Progenitor cell of endocrine pancreas (in vitro differentiated cells): ENCODE results near the gene CALN1. TPM values are rescaled to one million over a fixed set of nuclear protein-coding genes. Genes with fewer than 3 reads are reported as not detected.

Source experiments
- DNase-seq: peaks from one replicate; pipeline ENCODE4 v3.0.0; 2021; ENCODE audit warnings: low spot score; ENCODE audit not compliant: unreplicated experiment
- H3K27ac Mint-ChIP-seq: 2 replicates; pipeline ENCODE4 v1.8.0; 2021; ENCODE audit warnings: mild to moderate bottlenecking, moderate library complexity, mixed read lengths
- H3K27me3 Mint-ChIP-seq: 2 replicates; pipeline ENCODE4 v1.8.0; 2021; ENCODE audit warnings: mixed read lengths
- H3K36me3 Mint-ChIP-seq: 2 replicates; pipeline ENCODE4 v1.8.0; 2022; ENCODE audit warnings: mixed read lengths; ENCODE audit not compliant: insufficient read depth
- H3K4me1 Mint-ChIP-seq: 2 replicates; pipeline ENCODE4 v1.8.0; 2021; ENCODE audit warnings: low read depth, mixed read lengths
- H3K4me3 Mint-ChIP-seq: 2 replicates; pipeline ENCODE4 v1.8.0; 2021; ENCODE audit warnings: low read depth, mild to moderate bottlenecking, moderate library complexity, mixed read lengths
- H3K9me3 Mint-ChIP-seq: 2 replicates; pipeline ENCODE4 v1.8.0; 2021; ENCODE audit warnings: low read depth, mixed read lengths
- total RNA-seq: library from RNA; stranded (reverse); gene quantifications from 2 replicates; pipeline ENCODE4 v1.2.1, GENCODE V29; 2021
- TF ChIP-seq, protein P1 (sequence below): fragments of 200-600 bp; sonication (generic); IDR thresholded peaks from one replicate; pipeline ENCODE4 v1.5.0; 2021; ENCODE audit warnings: antibody characterized with exemption, mild to moderate bottlenecking; ENCODE audit not compliant: unreplicated experiment

CALN1 gene
- total RNA-seq, 1 donor from 2014 or later: 0.79 TPM

DNA sequence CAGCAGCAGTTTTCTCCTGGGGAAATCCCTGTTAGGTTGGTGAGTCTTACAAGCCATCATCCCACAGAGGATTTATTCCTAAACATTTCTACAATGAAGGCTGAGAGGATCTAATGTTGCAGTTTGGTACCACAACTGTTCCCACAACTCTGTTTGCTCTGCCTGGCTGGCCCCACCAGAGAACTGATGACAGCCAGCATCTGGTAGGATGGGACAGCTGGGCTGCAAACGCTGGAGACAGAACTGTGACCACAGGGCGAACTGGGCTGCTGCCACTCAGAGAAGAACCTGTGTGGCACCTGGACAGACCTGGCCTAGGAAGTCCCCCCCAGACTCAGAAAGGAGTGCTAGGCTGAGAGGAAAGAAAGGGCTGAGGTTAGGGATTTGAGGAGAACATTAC, 94.8 kb downstream of the CALN1 start:
- H3K4me1 Mint-ChIP-seq: no peaks in the 10 kb centered on the region
- TF ChIP-seq, protein P1, sequence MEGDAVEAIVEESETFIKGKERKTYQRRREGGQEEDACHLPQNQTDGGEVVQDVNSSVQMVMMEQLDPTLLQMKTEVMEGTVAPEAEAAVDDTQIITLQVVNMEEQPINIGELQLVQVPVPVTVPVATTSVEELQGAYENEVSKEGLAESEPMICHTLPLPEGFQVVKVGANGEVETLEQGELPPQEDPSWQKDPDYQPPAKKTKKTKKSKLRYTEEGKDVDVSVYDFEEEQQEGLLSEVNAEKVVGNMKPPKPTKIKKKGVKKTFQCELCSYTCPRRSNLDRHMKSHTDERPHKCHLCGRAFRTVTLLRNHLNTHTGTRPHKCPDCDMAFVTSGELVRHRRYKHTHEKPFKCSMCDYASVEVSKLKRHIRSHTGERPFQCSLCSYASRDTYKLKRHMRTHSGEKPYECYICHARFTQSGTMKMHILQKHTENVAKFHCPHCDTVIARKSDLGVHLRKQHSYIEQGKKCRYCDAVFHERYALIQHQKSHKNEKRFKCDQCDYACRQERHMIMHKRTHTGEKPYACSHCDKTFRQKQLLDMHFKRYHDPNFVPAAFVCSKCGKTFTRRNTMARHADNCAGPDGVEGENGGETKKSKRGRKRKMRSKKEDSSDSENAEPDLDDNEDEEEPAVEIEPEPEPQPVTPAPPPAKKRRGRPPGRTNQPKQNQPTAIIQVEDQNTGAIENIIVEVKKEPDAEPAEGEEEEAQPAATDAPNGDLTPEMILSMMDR: no peak
- no peak for DNase-seq
- H3K27me3 Mint-ChIP-seq: peaks cover 18% of the 10 kb centered on the region
- H3K27ac Mint-ChIP-seq: no peak overlapping the region
- H3K4me3 Mint-ChIP-seq: no peak overlapping the region
- H3K9me3 Mint-ChIP-seq: peaks cover 4% of the 10 kb centered on the region
- no peaks in the 10 kb centered on the region for H3K36me3 Mint-ChIP-seq

DNA sequence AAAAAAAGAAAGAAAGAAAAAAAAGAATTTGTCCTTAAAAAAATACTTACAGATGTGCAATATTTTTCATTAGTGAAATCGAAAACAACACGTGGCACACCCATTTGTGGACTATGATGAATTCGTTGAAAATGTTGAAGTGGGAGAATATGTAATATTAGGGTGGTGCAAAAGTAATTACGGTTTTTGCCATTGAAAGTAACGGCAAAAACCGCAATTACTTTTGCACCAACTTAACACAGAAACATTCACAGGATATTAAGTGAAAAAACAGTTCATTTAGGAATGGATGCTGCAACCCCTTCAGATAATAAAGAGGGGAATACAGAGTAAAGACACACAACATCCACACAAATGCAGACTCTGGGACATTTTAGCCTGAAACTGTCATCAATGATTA, 96.0 kb downstream of the CALN1 start:
- H3K4me1 Mint-ChIP-seq: no peaks in the 10 kb centered on the region
- DNase-seq: no peak
- H3K4me3 Mint-ChIP-seq: no peak overlapping the region
- H3K9me3 Mint-ChIP-seq: peaks cover 4% of the 10 kb centered on the region
- H3K27ac Mint-ChIP-seq: no peak overlapping the region
- no peaks in the 10 kb centered on the region for H3K36me3 Mint-ChIP-seq
- H3K27me3 Mint-ChIP-seq: peaks cover 17% of the 10 kb centered on the region
- TF ChIP-seq, protein P1: no peak

DNA sequence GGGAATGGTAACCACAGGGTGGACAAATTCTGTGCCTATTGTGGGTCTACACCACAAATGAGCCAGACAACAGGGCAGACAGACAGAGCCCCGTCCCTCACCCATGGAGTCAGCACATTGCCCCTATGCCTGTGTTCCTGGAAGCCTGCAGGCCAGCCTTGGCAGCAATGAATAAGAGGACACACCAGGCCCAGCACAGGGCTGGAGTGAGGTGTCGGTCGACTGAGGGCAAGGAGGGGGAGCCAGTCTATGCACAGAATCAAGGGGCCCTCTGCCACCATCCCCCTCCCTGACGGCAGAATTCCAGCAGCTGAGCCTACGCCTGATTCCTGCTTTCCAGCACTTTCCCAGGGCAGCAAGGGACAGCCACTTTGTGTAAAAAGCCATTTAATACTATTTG, 98.2 kb downstream of the CALN1 start:
- H3K9me3 Mint-ChIP-seq: no peaks in the 10 kb centered on the region
- no peaks in the 10 kb centered on the region for H3K36me3 Mint-ChIP-seq
- peaks cover 21% of the 10 kb centered on the region for H3K27me3 Mint-ChIP-seq
- no peak overlapping the region for H3K4me3 Mint-ChIP-seq
- H3K27ac Mint-ChIP-seq: no peak overlapping the region
- TF ChIP-seq, protein P1: no peak
- H3K4me1 Mint-ChIP-seq: no peaks in the 10 kb centered on the region
- no peak for DNase-seq

DNA sequence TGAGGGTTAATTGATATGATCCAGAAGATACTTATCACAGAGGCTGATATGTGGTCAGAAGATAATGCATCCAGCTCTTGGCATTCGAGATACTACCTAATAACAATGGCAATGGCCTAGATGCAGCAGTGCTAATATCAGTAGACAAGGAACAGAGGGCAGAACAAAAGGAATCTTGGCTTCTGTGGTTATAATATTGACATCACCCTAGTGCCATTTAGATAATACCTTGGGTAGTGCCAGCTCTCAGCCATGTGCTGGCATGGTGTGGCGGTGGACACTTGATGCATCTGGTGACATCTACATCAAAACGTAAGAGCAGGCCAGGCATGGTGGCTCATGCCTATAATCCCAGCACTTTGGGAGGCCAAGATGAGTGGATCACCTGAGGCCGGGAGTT, 101.8 kb downstream of the CALN1 start:
- DNase-seq: no peak
- H3K4me3 Mint-ChIP-seq: no peak overlapping the region
- H3K36me3 Mint-ChIP-seq: no peaks in the 10 kb centered on the region
- H3K9me3 Mint-ChIP-seq: no peaks in the 10 kb centered on the region
- peaks cover 18% of the 10 kb centered on the region for H3K27me3 Mint-ChIP-seq
- TF ChIP-seq, protein P1: no peak
- no peak overlapping the region for H3K27ac Mint-ChIP-seq
- H3K4me1 Mint-ChIP-seq: no peaks in the 10 kb centered on the region

DNA sequence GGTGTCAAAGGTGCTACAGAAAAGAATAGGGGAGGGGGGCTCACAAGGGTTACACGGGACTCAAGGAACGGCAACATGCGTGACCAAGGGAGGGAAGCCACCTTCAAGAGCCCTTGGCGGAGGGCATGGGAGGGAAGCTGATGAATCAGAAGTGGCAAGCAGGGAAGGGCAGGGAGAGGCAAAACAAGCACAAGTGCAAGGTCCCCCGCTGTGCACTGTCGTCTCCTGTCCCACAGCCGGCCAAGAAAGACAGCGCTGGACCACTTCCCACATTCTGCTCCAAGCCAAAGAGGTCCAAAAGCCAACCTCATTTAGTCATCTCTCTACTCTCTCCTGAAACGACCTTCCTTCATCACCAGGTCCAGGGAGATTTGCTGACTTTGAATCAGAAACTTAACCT, 102.7 kb downstream of the CALN1 start:
- DNase-seq: no peak
- H3K27me3 Mint-ChIP-seq: peaks cover 18% of the 10 kb centered on the region
- TF ChIP-seq, protein P1: no peak
- no peaks in the 10 kb centered on the region for H3K4me1 Mint-ChIP-seq
- no peaks in the 10 kb centered on the region for H3K36me3 Mint-ChIP-seq
- no peaks in the 10 kb centered on the region for H3K9me3 Mint-ChIP-seq
- H3K27ac Mint-ChIP-seq: no peak overlapping the region
- H3K4me3 Mint-ChIP-seq: no peak overlapping the region

DNA sequence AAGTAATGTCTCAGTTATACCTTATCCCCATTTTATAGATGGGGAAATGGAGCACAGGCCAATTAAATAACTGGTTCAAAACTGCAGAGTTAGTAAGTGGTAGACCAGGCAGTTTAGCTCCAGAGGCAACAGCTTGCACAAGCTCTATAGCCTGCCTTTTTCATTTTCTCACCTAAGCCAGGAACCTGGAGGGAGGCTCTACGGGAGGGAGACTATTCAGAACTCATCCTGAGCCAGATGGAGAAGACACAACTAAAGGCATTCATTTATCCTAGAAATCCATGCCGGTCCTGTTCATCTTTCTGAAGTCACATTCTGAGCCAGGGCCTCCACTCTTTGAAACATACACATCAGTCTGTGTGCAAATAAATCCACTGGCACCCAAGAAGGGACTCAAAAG, 103.2 kb downstream of the CALN1 start:
- no peaks in the 10 kb centered on the region for H3K9me3 Mint-ChIP-seq
- H3K27ac Mint-ChIP-seq: no peak overlapping the region
- H3K4me3 Mint-ChIP-seq: no peak overlapping the region
- no peaks in the 10 kb centered on the region for H3K36me3 Mint-ChIP-seq
- no peak for DNase-seq
- TF ChIP-seq, protein P1: no peak
- no peaks in the 10 kb centered on the region for H3K4me1 Mint-ChIP-seq
- H3K27me3 Mint-ChIP-seq: peaks cover 18% of the 10 kb centered on the region
